GM21717 (cell line): ENCODE results near the gene C1QTNF4.
"Not testable (repeated sequence)": the region's sequence is repeated elsewhere in the genome, so short reads cannot be mapped to it uniquely, and the experiment has no call there.

ENCODE experiments used
- ATAC-seq: cut with Tn5 transposase; IDR thresholded peaks from one replicate; pipeline ENCODE4 v1.9.1; 2021; ENCODE audit warnings: mild to moderate bottlenecking, moderate library complexity; ENCODE audit not compliant: unreplicated experiment

The C1QTNF4 gene

GRCh38 chr11:47569646-47570045 lies 24.6 kb downstream of the C1QTNF4 start:
- ATAC-seq = no peak

DNA sequence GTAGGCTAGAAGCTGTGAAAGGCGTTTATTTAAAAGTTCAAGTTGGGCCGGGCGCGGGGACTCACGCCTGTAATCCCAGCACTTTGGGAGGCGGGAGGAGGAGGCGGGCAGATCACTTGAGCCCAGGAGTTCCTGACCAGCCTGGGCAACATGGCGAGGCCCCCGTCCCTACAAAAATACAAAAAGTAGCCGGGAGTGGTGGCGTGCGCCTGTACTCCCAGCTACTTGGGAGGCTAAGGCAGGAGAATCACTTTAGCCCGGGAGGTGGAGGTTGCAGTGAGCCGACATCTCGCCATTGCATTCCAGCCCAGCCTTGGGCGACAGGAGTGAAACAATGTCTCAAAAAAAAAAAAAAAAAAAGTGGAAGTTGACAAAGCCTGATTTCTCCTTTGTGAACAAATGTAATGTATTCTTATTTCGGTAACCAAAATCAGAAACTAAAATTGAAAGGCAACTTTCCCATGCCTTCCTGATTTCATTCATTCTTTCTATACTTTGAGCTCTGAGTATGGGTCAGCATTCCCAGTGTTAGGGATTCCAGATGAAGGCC lies 28.0 kb downstream of the C1QTNF4 start:
- ATAC-seq = peak; percentile 13

GRCh38 chr11:47565340-47566148 lies 28.7 kb downstream of the C1QTNF4 start, which contains the start of gene PTPMT1:
Gene PTPMT1 (plus strand): TSS chr11:47565599. CDS start chr11:47565623, 24 bp downstream.
- peak; percentile 81 for ATAC-seq

DNA sequence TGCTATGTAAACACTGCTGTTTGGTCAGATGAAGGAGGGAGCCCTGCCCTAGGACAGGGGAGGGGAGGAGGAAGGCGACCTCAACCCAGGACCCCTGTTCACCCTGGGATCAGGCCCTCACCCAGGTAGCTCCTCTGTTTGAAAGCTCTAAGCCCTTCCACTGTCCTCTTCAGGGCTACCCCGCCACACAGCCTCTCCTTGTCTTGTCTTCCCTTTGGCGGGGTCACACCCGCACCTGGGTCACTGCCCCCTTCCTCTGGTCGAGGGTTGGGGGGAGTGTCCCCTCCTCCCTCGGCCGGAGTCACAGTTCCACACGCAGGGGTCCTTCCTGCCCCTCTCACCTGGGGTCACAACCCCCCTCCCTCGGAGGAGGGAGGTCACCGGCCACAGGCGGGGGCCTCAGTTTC lies 29.3 kb downstream of the C1QTNF4 start:
- peak; percentile 2 for ATAC-seq

GRCh38 chr11:47564366-47564765 lies 29.8 kb downstream of the C1QTNF4 start:
- not testable (repeated sequence) for ATAC-seq

GRCh38 chr11:47562393-47562792 lies 31.8 kb downstream of the C1QTNF4 start:
- not testable (repeated sequence) for ATAC-seq

DNA sequence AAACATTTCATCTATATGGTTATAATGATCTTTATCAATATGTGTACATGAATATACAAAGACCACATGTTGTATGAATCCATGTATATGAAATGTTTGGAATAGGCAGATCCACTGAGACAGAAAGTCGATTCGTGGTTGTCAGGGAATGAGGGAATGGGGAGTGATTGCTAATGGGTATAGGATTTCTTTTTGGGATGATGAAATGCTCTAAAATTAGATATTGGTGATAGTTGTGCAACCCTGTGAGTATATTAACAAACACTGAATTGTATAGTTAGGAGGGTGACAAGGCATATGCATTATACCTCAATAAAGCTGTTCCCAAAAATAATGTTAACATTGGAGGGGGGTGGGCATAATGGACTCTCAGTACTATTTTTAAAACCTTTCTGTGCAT lies 33.8 kb downstream of the C1QTNF4 start:
- no peak for ATAC-seq

GRCh38 chr11:47558695-47559094 lies 35.5 kb downstream of the C1QTNF4 start:
- ATAC-seq = no peak

DNA sequence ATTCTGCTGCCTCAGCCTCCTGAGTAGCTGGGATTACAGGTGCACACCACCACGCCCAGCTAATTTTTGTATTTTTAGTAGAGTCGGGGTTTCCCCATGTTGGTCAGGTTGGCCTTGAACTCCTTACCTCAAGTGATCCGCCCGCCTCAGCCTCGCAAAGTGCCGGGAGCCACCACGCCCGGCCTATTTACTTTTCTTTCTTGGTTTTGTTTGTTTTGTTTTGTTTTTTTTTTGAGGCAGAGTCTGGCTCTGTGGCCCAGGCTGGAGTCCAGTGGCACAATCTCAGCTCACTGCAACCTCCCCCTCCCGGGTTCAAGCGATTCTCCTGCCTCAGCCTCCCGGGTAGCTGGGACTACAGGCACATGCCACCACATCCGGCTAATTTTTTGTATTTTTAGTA lies 37.2 kb downstream of the C1QTNF4 start:
- ATAC-seq = not testable (repeated sequence)

DNA sequence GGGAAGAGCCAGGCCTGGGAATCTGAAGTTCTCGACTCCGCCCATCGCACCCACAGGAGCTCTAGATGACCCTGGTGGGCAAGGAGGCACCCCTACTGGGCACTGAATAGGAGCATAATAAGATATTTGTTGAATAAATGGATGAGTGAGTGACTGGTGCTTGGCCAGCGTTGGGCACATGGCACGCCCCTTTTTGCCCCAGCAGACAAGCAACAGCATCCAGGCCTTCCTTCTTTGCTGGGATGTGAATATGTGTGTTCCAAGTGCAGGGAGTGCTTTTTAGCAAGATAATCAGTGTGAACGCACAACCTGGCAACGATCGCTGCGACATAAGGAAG lies 40.8 kb downstream of the C1QTNF4 start:
- peak; percentile 16 for ATAC-seq

DNA sequence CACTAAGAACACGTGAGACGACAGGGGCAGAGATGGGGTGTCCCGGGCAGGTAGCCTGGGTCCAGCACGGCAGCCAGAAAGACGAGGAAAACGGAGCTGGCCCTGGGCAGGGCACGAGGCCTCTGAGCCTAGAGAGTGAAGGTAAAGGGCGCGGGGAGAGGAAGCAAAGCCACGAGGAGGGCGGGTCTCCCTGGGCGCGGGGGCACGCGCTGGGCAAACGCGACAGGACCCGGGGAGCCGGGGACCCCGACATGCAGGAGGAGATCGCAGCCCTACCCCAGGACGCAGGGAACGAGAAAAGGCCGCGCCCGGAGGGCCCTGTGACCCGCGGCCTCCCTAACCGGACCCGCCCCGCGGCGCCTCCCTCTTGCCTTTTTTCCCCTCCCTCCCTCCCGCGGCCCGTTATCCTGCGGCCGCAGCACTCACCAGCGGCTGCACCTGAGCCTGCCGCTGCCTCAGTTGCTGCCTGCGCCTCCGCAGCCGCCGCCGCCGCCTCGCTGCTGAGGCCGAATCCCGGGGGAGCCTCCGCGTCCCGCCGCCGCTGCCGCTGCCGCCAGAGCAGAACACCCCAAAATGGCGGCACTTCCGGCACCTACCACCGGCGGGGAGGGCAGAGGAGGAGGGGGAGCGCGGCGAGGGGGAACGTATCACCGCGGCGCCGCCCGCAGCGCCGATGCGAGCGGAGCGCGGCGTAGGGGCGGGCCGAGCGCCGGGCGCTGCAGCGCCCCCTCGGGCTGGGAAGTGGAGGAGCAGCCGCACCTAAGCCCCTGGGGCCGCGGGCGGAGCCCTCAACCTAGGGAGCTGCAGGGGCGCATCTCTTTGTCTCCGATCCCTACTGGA lies 41.4 kb downstream of the C1QTNF4 start, which contains the start of gene CELF1:
Gene CELF1 (minus strand): TSS at position 567 of the 840 bp plus-strand sequence. CDS start 53,609 bp downstream, outside the sequence.
- ATAC-seq = peak; percentile 86

DNA sequence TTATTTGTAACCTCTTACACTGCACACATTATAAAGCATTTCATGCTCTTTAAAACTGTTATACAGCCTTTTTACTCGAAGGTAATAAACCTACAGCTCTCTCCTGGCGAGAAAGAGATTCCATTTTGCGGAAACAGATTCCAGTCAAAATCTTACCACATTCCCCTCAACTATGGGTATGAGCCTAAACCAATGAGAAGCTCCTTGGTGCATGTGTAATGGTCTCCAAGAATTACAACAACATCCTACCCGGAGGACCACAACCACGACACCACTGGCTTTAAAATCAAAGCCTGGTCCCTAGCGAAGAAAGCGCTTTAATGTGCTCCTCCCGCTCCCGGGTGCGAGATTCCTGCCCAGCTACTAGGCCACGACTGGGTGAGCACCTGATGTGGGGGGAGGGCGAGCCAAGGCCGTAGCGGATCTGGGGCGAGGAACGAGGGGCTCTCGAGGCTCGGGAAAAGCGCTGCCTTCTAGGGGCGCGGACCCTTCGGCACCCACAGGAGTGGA lies 42.1 kb downstream of the C1QTNF4 start:
- ATAC-seq = peak; percentile 8

DNA sequence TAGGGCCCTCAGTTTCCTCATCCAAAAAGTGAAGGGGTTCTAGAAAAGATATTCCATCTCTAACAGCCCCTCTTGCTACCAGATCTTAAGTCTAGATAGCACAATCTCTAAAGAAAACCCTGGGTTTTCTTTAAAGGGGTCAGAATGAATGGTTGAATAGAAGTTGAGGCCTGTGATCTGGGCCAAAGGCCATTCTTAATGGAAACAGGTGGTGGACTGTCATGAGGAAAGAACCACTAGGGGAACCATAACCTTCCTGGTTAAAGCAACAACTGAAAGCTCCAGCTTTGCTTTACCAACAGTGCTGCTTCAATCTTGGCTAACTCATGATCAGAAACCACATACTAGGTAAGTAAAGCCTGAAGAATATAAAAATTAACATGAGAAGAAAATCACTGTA lies 43.1 kb downstream of the C1QTNF4 start:
- ATAC-seq = no peak

- ATAC-seq = no peak
Observed at GRCh38 chr11:47550288-47551047, 43.7 kb downstream of the C1QTNF4 start.

DNA sequence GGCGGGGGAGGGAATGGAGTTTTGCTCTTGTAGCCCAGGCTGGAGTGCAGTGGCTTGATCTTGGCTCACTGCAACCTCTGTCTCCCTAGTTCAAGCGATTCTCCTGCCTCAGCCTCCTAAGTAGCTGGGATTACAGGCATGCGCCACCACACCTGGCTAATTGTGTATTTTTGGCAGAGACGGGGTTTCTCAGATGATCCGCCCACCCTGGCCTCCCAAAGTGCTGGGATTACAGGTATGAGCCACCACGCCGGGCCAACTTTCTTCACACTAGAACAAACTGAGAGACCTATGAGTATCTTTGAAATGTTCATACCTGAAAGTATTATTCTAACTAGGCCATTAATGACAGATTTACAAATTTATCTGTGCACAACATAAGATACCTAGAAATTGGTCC lies 47.9 kb downstream of the C1QTNF4 start:
- ATAC-seq = not testable (repeated sequence)

DNA sequence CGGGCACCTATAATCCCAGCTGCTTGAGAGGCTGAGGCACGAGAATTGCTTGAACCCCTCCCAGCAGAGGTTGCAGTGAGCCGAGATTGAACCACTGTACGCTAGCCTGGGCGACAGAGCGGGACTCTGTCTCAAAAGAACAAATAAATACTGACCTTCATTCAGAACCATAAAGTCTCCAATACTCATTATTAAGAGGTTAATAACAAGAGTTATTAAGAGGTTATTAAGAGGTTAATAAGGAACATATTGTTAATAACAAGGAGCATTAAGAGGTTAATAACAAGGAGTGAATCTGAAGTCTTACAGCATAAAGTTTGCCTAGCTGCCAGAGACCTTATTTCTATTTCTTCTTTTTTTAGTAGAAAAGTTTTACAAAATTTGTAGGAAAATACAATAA lies 48.9 kb downstream of the C1QTNF4 start:
- ATAC-seq = no peak

- ATAC-seq = no peak
Observed at GRCh38 chr11:47541070-47541469, 53.1 kb downstream of the C1QTNF4 start.

DNA sequence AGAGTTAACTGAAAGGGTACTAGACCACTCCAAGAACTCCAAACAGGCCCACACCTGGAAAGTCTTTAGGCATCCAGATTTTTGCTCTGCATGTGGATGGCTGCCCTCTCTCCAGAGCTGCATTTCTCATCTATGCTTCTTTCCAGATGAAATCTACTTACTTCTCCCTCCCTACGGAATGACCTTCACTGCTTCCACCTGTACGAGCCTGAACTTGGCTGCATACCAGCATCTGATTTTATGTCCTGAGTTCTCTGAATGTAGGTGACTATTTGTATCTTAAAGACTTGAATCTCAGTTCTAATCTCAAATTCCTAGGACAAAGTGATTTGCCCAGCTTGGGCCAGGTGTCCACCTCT lies 54.6 kb downstream of the C1QTNF4 start:
- ATAC-seq = no peak
